NCI-H2196 (cell line): ENCODE results near the gene NARF.
"Not testable (repeated sequence)": the region's sequence is repeated elsewhere in the genome, so short reads cannot be mapped to it uniquely, and the experiment has no call there.

ENCODE experiments used
- DNase-seq: peaks from one replicate; lab custom pipeline; 2025; ENCODE audit not compliant: unreplicated experiment; lab: John Stamatoyannopoulos, UW

NARF gene

DNA sequence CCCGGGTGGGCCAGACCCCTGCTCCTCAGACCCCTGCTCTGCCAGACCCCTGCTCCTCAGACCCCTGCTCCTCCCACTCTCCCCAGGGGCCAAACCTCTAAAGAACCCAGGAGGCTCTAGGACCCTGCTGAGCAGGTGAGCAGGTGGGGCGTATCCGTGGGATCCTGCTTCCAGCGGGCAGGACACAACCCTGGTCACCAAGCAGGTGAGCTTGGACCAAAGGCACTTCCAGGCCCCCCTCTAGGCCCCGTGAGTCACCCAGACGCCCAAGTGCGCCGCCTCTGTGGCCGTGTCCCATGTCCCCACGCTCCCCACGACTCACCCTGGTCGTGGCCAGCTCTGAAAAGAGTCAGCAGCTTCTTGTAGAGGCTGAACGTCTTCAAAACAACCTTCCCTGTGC, 13.0 kb upstream of the NARF start:
- DNase-seq, result no peak

DNA sequence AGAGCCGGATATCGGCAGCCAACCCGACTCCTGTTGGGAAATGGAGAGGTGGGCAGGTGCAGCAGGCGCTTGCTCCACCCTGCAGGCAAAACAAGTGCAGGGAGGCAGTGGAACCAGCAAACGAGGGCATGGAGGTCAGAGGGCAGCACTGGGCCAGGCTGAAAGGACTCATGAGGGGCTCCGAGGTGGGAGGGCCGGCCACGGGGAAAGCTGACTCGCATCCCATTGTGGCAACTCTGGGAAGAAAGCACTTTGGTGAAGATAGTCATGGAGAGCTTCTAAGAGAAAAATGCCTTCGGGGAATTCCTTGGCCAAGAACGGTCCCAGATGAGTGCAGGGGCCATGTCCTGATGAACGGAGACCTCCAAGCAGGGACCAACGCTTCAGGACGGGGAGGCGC, 12.4 kb upstream of the NARF start:
- no peak for DNase-seq

DNA sequence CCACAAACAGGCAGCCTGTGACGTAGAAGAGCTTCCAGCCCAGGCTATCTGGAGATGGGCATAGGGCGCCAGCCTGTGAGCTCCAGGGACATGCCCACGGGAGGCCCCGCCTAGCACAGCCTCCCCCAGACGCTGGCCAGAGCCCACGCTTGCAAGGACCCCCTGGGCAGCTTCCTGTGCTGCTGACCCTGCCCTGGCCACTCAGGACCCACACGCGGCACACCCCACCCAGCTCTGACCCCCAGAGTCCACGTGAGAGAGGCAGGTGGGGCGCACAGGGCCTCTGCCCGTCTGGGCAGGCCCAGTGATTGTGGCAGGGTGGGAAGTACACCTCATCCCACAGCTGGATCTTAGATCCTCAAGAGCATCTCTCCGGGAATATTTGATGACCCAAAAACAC, 11.9 kb upstream of the NARF start:
- DNase-seq, result no peak

DNA sequence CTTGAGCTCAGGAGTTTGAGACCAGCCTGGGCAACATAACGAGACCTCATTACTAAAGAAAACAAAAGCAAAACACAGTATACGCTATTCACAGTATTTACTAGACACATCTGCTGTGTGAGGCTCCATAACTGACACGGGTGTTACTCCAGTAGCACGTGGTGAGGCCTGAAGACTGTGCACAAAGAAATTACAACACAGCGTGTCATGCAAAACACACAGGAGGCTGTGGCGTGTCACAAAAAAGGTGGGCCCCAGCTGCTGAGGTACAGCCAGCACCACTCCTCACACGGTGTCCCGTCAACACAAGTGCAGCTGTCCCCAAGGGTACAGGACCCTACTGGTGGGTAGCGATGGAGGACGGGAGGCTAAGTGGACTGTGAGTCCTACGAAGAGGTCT, 10.7 kb upstream of the NARF start:
- no peak for DNase-seq

DNA sequence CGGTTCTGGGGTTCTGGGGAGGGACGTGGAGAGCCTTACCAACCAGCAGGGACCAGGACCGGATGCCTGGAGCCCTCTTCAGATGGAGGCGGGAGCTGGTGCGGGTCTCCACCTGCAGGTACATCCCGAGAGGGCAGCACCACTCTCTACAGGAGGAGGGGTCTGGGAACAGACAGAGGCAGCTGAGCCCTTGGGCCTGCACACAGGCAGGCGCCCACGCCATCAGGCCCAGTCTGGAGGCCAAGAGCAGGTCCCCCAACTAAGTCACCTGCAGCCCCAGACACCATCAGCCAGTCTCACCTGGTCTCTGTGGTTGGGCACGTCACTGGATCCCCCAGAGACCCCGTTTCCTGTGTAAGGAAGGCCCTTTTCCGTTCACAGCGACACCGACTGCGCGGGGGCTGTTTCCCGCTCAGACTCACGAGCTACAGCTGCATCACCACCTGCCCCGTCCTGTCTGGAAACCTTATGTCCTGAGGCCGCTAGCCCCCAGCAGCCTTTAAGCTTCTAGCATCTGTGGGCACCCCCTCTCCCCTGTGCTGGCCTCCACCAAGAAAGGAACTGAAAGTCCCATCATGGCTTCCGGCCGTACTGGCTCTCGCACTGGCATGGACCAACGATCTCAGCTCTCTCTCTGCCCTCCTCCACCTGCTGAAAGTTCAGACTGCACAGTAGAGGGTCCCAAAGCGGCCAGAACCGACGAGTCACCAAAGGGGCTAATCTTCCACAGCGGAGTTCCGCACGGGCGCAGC, 9.2 kb upstream of the NARF start:
- no peak for DNase-seq

DNA sequence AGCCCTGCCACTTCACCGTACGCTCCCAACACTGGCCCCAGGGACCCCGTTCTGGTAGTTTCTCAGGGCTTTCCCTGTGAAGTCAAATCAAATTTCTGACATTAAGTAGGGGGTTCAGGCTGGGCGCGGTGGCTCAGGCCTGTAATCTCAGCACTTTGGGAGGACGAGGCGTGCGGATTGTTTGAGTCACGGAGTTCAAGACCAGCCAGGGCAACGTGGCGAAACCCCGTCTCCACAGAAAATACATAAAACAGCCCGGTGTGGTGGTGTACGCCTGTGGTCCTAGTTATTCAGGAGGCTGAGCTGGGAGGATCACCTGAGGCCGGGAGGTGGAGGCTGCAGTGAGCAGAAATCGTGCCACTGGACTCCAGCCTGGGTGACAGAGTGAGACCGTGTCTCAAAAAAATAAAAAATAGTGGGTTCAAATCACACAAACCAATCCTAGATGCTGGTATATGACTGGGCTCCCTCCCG, 8.6 kb upstream of the NARF start:
- DNase-seq, result no peak

DNA sequence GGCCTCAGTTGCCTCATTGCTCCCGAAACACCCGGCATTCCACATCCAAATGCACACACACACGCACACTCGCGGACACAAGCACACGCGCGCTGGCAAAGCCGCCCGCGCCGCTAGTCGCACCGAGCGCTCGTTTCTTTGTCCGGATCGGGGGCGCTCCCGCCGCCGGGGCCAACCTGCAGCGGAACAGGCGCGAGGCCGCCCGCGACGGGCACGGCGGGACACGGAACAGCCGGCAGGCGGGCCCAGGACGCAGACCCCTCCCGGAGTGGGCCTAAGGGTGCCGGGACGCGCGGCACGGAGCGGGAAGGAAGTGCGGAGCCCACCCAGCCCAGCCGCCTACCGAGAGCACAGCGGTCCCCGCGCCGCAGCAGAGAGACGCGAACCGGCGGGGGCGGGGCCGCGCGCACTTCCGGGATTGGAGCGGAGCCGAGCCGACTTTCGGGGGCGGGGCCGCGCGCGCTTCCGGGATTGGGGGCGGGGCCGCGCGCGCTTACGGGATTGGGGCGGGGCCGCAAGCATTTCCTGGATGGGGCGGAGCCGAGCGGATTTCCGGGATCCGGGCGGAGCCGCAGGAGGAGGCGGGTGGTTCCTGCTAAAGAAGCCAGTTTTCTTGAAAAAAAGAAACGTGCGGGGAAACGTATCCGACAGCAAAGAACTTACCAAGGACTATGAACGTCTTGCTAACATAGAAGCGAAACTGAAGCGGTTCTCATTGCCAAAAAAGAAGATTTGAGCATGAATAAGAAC, 8.0 kb upstream of the NARF start, which contains the start of gene CYBC1:
Gene CYBC1, minus strand, starts transcription at position 396 of the 750 bp plus-strand sequence. CDS start 1,498 bp downstream, outside the sequence.
- peak; percentile 98 for DNase-seq

DNA sequence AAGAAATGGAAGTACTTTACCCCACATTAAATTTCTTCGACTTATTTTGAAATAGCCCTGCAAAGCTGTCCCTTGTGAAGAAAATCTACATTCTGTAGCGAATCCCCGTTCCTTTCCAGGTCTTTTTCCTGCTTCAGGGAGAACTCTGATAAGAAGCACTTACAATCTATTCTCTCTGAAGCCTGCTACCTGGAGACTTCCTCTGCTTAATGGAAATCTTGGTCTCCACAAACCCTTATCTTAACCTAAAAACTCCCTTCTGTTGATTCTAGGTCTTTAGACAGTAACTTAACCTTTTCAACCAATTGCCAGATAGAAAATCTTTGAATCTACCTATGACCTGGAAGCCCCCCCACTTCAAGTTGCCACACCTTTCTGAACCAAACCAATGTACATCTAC, 6.4 kb upstream of the NARF start:
- no peak for DNase-seq

DNA sequence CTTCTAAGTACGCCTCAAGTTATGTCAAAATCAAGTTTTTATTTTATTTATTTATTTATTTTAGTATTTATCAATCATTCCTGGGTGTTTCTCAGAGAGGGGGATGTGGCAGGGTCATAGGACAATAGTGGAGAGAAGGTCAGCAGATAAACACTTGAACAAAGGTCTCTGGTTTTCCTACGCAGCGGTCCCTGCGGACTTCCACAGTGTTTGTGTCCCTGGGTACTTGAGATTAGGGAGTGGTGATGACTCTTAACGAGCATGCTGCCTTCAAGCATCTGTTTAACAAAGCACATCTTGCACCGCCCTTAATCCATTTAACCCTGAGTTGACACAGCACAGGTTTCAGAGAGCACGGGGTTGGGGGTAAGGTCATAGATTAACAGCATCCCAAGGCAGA, 5.4 kb upstream of the NARF start:
- DNase-seq, result not testable (repeated sequence)

DNA sequence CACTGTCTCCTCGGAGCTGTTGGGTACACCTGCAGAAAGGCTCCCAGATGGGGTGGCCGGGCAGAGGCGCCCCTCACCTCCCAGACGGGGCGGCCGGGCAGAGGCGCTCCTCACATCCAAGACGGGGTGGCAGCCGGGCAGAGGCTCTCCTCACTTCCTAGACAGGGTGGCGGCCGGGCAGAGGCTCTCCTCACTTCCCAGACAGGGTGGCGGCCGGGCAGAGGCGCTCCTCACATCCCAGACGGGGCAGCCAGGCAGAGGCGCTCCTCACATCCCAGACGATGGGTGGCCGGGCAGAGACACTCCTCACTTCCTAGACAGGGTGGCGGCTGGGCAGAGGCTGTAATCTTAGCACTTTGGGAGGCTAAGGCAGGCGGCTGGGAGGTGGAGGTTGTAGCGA, 4.8 kb upstream of the NARF start:
- not testable (repeated sequence) for DNase-seq

DNA sequence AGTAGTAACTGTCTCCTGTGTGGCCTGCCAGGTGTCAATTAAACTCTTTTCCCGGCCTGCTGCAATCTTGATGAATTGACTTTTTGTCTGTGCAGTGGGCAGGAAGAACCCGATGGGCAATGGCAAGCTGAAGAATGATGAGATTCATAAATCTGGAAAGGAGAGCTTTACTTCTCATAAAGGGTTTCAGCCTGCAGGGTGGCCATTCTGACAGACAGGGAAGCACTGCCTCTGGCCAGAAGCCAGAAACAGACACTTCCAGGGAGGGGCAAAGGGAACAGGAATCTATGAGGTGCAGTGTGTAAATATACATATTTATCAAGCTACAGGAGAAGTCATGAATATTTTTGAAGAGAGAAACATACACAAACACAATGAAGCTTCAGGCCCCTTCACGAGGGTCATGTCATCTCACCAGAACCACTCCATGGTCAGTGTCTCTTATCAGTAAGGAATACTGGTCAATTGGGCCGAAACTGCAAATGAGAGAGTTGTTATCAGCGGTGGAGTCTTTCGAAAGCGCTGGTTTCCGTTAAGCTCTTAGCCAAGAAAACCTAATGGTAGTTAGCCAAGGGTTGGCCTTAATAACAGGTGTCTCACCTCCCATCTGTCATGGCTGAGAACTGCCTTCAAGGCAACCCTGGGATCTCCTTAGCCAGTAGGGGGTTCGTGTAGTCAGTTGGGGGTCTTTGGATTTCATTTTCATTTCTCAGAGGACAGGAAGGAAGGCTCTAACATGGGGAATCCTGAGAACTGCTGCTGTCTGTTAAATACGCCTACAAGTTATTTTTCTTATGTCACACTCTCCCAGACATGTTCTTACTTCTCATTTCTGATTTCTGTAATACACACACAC, 1.2 kb upstream of the NARF start:
- peak; percentile 45 for DNase-seq

DNA sequence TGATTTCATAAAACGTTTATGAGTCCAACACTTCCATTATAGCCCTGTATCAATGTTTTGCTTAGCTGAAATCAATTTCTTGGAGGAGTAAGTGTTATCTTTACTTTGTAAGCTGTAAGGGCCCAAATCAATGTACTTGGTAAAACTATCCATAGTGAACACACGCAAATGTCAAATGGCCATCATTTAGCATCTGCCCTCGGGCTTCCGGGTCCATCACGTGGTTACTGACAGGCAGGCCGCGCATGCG, 687 bp upstream of the NARF start:
- no peak for DNase-seq

DNA sequence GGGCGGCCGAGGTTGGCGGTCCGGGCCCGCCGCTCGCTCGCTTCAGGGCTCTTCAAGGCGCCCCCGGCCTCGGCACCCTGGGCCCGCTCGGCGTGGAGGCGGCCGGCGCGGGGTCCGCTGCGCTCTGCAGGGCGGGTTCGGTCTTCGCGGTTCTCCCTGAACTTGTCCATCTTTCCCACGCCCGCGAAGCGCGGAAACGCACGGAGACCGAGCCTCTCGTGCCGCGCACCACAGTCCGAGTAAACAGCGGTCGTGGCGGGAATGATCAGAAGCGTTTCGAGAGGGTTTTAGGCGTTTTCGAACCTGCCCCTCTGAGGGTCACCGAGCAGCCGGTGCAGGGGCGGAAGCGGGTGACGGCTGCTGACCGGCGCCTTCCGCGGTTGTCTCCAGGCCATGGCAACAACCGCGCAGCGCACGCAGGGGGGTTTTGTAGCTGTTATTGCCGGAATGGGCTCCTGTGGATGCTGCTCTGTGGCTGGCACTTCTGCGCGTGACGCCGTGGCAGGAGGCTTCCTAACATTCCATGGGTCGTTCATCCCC, 414 bp downstream of the NARF start:
- DNase-seq, result no peak

DNA sequence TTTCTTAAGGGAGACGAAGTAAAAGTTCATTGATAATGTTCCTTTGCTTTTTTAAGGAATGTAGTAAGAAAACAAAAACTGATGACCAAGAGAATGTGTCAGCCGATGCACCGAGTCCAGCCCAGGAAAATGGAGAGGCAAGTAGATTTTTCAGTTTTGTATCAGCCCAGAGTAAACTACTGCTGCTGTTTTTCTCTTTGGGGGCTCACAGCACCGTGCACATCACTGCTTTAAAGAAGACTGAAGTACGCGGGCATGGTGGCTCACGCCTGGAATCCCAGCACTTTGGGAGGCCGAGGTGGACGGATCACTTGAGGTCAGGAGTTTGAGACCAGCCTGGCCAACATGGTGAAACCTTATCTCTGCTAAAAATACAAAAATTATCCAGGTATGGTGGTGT, 1.4 kb downstream of the NARF start:
- not testable (repeated sequence) for DNase-seq

DNA sequence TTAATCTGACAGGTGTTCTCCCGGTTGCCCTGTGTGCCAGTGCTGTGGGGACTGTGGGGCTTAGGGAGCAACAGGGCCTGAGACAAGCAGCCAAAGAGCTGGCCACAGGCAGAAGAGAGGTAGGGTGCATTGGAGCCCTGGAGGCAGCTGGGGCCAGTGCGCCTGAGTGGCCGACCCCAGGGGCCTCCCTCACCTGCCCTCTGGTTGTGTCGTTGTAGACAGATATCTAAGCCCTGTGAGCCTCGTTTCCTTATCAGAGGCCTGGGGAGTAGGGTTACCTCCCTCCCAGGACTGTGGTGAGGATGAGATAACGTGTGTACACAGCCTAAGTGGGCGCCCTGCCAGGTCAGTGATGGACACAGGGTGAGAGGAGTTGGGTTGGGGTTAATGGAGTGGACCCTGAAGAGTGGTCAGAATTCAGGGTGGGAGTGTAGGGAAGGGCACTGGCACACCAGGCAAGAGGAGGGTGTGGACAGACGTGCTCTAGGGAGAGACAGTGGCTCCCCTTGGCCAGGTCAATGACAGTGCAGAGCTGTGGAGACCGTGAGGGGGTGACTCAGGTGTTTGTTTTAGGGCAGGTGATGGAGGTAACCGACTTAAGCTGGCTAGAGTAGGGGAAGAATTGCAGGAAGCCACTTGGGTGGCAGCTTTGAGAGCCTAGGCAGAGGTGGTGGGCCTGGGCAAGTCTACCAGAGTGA, 3.4 kb downstream of the NARF start:
- DNase-seq, result peak; percentile 99

DNA sequence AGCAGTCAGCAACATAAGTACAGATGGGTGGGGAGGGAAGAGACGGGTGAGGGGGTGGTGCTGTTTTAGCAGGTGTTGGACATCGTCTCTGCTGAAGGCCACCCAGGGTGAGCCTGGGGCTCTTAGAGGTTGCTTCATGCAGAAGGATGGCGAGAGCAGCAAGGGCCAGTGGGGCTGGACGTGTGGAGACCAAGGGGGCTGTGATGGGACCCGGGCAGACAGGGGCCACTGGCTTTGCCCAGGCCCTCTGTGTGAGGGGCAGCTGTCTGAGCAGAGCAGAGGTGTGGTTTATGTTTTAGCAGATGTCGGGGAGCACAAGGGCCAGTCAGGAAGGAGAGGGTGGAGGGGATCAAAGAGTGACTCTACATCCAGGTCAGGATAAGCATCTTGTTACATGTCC, 4.8 kb downstream of the NARF start:
- no peak for DNase-seq

DNA sequence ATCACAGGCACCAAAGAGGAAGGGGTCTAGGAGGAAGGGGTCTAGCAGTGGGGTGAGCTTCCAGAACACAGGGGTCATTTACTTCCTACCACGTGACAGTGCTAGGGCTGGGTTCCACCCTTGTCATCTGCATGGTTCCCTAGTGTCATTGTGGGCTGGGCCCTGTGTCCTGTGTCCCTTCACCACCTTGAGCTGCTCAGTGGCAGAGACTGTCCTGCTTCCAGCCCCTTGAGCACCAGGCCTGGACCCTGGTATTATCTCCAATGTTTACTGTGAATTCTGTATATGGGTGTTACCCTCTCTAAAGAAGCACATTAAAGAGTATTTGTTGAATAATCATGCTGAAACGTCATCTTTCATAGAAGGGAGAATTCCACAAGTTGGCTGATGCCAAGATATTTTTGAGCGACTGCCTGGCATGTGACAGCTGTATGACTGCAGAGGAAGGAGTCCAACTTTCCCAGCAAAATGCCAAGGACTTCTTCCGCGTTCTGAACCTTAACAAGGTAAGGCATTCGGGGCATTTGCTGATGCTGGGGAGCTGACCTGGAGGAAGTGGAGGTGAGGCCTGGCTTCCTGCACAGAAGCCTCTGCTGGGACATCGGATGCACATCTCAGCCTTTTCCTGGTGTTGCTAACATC, 5.5 kb downstream of the NARF start:
- no peak for DNase-seq

DNA sequence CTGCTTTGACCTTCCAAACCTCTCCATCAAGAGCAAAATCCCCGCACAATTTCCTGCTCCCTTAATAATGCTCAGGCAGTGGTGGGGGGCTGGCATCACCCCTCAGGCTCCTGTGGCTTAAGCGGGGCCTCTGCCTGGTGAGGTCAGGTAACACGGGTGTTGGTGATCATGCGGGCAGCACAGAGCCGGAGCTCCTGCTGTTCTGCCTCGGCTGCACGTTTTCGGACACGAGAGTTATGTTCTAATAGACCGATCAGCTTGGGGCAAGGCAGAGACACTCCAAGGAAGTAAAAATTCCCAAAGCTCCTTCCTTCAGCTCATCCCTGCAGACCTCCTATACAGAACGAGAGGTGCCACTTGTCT, 6.0 kb downstream of the NARF start:
- no peak for DNase-seq

DNA sequence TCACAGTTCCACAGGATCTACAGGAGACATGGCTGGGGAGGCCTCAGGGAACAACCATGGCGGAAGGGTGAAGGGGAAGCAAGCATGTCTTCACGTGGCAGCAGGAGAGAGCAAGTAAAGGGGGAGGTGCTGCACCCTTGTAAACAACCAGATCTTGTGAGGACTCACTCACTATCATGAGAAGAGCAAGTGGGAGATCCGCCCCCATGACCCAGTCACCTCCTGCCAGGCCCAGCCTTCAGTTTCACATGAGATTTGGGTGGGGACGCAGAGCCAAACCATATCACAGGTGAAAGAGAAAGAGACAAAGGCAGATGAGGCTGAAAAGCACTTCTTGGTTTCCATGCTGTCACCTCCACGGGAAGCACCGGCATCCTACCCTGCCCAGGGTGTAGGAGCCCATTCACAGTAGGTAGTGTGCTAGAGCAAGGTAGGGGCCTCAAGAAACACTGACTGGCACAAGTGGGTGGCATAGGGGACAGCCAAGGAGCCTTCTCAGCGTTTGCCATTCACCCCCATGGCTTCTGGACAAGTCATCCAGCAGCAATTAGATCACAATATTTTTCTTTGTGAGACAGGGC, 6.6 kb downstream of the NARF start:
- no peak for DNase-seq

DNA sequence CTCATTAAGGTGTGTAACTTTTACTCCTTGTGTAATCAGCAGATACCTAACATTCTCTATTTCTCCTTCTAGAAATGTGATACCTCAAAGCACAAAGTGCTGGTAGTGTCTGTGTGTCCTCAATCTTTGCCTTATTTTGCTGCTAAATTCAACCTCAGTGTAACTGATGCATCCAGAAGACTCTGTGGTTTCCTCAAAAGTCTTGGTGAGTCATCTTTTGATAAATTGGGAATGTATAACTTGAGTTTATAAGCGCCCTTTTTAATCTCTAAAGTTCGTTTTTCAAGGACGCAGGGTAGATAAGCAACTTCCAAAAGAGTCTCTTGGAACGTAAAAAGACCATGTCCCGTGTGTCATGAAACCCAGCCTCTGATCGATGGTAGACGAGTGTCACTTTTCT, 10.2 kb downstream of the NARF start:
- DNase-seq, result no peak
